AG09309 (cell line): Measurements from ENCODE around the gene ABCA4.

Source experiments
- DNase-seq: peaks from one replicate; pipeline ENCODE4 v3.0.0-alpha.2; 2010; ENCODE audit warnings: low read depth
- H3K4me3 ChIP-seq: 2 replicates; pipeline ENCODE4 v1.5.1; 2011; ENCODE audit warnings: mild to moderate bottlenecking, low read depth, low read length, moderate library complexity; ENCODE audit not compliant: control insufficient read depth
- TF ChIP-seq, protein P1 (sequence below): IDR thresholded peaks from 2 replicates; pipeline ENCODE4 v1.5.1; 2011; ENCODE audit warnings: mild to moderate bottlenecking, low read depth, low read length, inconsistent platforms; ENCODE audit not compliant: insufficient read depth, control insufficient read depth; ENCODE audit errors: missing control alignments

ABCA4 gene

DNA sequence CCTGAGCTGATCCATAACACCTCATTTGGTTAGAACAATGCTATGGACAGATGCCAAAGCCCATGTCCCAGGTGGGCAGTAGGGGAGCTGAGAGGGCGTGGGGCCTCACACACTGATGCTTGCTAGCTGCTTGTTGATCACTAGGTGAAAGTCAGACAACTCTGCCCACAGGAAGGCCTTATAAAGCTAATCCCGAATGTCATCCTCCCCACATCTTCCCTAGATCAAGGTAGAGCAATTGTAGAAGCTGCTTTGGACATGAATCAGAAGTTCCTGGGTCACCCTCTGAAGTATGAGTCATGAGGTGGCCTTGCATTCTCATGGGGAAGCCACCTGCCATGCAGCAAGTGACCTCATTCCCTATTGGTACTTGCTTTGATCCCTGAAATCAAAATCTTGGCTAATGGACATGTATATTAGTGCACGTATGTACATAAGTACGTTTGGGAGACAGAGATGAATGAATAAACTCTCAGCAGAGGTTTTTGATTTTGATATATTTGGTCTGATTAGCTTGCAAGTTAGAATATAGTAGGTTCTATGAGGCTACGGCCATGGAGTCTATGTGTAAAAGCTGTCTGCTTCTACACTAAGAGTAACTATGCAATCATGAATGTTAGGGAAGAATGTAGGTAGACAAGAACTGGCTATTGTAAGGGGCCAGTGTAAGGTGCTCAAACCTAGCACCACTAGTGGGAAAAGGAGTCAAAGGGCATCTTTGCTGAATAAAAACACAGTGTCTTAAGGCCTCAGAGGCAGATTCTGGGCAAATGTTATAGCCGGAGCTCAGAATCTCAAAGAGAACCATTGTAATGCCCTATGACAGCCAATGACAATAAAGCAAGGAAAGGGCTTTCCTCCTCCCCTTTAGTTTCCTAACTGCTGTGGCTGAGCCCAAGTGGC lies 52.6 kb downstream of the ABCA4 start:
- TF ChIP-seq, protein P1, sequence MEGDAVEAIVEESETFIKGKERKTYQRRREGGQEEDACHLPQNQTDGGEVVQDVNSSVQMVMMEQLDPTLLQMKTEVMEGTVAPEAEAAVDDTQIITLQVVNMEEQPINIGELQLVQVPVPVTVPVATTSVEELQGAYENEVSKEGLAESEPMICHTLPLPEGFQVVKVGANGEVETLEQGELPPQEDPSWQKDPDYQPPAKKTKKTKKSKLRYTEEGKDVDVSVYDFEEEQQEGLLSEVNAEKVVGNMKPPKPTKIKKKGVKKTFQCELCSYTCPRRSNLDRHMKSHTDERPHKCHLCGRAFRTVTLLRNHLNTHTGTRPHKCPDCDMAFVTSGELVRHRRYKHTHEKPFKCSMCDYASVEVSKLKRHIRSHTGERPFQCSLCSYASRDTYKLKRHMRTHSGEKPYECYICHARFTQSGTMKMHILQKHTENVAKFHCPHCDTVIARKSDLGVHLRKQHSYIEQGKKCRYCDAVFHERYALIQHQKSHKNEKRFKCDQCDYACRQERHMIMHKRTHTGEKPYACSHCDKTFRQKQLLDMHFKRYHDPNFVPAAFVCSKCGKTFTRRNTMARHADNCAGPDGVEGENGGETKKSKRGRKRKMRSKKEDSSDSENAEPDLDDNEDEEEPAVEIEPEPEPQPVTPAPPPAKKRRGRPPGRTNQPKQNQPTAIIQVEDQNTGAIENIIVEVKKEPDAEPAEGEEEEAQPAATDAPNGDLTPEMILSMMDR, result no peak
- H3K4me3 ChIP-seq, result no peak overlapping the region
- DNase-seq, result no peak

DNA sequence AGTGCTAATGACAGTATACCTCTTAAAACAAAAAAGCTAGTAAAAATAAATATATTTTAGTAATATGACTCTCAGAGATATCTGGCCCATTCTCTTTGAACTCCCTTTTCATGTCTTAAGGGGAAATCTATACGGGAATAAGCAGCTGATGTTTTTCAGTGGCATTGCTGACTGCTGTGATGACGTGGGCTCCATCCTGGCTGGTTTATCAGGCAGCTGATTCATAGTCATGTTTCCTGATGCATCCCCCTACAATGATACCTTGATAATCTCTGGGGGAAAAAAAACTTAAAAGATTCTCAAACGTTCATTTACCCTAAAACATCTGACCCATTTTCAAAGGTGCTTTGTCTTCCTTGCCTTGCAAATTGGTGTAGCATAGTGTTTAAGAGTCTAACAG lies 53.8 kb downstream of the ABCA4 start:
- no peak for DNase-seq
- TF ChIP-seq, protein P1, result no peak
- no peak overlapping the region for H3K4me3 ChIP-seq

DNA sequence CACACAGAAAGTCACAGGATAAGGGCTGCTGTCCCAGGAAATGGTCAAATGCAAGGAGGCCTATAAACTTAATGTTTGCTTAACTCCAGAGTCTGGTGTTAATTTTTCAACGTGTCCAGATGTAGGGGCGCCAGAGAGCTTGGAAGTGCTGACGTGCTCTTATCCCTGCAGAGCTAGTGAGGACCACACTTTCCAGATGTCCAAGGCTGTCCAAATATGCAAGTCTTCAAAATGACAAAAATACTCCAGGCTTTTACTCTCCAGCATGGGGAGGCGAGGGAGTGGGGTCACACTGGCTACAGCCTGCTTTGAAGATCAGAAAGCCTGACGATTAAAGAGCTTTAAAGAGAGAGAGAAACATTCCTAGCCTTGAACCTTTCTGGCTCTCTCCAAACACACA lies 57.6 kb downstream of the ABCA4 start:
- TF ChIP-seq, protein P1, result peak; percentile 61
- DNase-seq, result peak; percentile 48
- no peak overlapping the region for H3K4me3 ChIP-seq

DNA sequence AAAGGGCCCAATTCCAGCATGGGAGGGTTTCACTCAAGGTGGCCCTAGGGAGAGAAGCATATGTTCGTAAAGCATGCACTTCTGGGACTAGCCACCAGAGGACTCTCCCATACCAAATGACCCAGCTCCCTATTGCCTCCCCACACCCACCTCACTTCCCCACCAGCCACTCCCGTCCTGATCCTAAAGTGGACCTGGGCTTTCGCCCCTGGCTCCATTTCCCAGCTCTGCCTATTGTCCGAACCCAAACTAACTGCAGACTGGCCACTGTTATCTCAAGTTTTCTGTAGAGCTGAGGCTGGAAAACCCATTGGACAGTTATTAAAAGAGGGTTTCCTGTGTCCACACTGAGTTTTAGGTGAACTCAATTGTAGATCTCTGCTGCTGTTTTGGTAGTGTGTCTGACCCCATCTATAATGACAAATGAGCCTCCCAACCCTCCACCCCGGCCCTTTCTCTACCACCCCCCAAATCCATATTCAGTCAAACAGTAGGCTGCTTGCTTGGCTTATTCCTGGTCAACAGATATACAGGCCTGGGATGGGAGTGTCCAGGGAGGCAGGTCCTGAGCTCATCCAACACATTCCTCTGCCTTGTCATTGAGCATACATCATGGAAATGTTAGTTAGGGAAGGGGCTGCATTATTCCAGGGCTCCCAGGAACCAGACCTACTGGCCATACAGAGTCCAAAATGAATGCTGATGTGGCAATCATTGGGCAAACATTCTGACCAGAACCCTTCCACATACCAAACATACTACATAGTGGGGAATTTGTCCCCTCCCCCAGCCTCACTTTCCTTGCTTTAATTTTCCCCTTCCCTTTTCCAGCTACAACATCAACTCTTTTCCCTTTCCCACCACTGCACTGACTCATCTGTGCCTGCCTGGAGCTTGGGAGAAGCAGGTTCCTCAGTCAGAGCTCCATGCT lies 59.2 kb downstream of the ABCA4 start:
- DNase-seq, result no peak

DNA sequence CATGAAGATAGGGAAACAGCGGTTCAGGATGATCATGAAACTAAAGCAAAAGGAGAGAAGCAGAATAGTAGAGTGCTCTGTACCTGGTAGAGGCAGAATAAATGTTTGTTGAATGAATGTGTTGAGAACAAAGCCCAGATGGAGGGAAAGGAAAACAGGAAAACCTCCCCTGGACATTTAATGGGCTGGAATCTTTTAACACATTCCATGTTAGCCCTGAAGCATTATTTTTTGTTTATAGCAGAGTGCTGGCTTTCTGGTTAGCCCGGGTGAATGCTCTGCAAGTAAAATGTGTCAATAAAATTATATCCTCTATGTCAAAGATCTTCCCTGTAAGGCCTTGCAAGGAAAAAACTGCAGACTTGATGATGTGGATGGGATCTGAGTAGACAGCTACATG lies 60.2 kb downstream of the ABCA4 start:
- DNase-seq, result no peak
- TF ChIP-seq, protein P1, result no peak
- no peak overlapping the region for H3K4me3 ChIP-seq

More for the DNA sequence above, 59.2 kb downstream of the ABCA4 start:
- TF ChIP-seq, protein P1, result peak; percentile 91
- H3K4me3 ChIP-seq, result no peak overlapping the region

DNA sequence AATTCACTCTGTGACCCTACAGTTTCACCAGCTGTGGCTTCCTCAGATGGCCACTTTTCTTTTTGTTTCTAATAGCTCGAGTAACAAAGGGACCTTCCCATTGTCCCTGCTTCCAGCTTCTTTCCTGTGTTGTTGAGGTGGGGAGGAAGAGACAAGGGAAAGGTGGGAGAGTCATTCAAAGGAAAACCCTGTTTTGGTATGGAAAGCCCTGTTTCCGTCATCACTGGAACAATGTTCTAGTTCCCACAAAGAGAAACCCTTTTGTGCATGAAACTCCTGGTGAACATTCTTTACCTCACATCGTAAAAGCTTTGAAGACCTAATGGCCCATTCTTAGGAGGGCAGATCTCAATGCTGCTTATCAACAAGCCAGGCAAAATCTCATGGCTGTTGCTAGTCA lies 62.2 kb downstream of the ABCA4 start:
- no peak for DNase-seq
- H3K4me3 ChIP-seq, result no peak overlapping the region
- TF ChIP-seq, protein P1, result no peak
